ENCODE measurements around the gene KCNA5. TPM values are rescaled to one million over a fixed set of nuclear protein-coding genes. Genes with fewer than 3 reads are reported as not detected.

The KCNA5 gene
- total RNA-seq, 1 experiment from 2014 or later, result not detected

GRCh38 chr12:5087831-5088554 lies 44.3 kb downstream of the KCNA5 start:
- TF ChIP-seq CBX3 (IDR thresholded peaks at IDR 0.05; ENCODE audit: low read depth), result no peak
- no peak for TF ChIP-seq ATF3 (IDR thresholded peaks at IDR 0.05)
- no peak for TF ChIP-seq MAX (IDR thresholded peaks at IDR 0.05)
- TF ChIP-seq REST (IDR thresholded peaks at IDR 0.05; ENCODE audit: low read depth), result no peak
- no peak for TF ChIP-seq EZH2 (IDR thresholded peaks at IDR 0.05)
- no peak for TF ChIP-seq ELF1 (IDR thresholded peaks at IDR 0.05; ENCODE audit: borderline replicate concordance, low read depth)
- H3K4me2 ChIP-seq (ENCODE audit: low read length), result no peak overlapping the region
- no peak overlapping the region for H3K9ac ChIP-seq (ENCODE audit: low read length)
- ChIA-PET POLR2A (no interaction called here), CTCF (no interaction called here), RAD21 (ENCODE audit: low non-redundant PET in 1 of 2, low total read pairs in 2 of 2, uncharacterized antibody in 2 of 2, unreplicated experiment in 2 of 2) (no interaction called here)
- intact Hi-C loops (cut with micrococcal nuclease), result no loop called here
- H3K4me3 ChIP-seq (replicated peaks in 1 of 2; ENCODE audit: low read depth in 1 of 2, low read length in 2 of 2), result no peak overlapping the region
- DNase-seq (ENCODE audit: low read depth, low spot score) (no peak), ATAC-seq (no peak)
- no peak overlapping the region for H2AFZ ChIP-seq (ENCODE audit: low read depth, low read length, poor library complexity, severe bottlenecking)
- H3K9me2 ChIP-seq (ENCODE audit: insufficient read depth), result no peaks in the 10 kb centered on the region
- no peaks in the 10 kb centered on the region for H3K36me3 ChIP-seq (ENCODE audit: control insufficient read depth in 1 of 2, insufficient read depth in 2 of 2, low read length in 2 of 2)
- no peaks in the 10 kb centered on the region for H3K79me2 ChIP-seq (ENCODE audit: insufficient read depth, low read length)
- no peak overlapping the region for H3K27ac ChIP-seq (ENCODE audit: low read depth, low read length)
- H3K27me3 ChIP-seq (ENCODE audit: insufficient read depth, low read length), result peaks cover 46% of the 10 kb centered on the region
- peaks cover 0 to 9% of the 10 kb centered on the region in 2 experiments; a peak in 1 of 4 replicates for H3K4me1 ChIP-seq (ENCODE audit: control insufficient read depth in 1 of 2, insufficient read depth in 2 of 2, low read length in 2 of 2)
- no peaks in the 10 kb centered on the region for H4K20me1 ChIP-seq (ENCODE audit: insufficient read depth)
- no peaks in the 10 kb centered on the region for H3K9me3 ChIP-seq (ENCODE audit: control insufficient read depth in 1 of 2, insufficient read depth in 1 of 2, low read depth in 1 of 2, low read length in 2 of 2)
- no TSS peak for BruUV-seq (replicated peaks)

All from HCT116 (cell line).